ENCODE results near the gene CYP4F12.
A peak's percentile ranks its signal among the peaks of the same experiment; 100 is the strongest.

The CYP4F12 gene, protein sequence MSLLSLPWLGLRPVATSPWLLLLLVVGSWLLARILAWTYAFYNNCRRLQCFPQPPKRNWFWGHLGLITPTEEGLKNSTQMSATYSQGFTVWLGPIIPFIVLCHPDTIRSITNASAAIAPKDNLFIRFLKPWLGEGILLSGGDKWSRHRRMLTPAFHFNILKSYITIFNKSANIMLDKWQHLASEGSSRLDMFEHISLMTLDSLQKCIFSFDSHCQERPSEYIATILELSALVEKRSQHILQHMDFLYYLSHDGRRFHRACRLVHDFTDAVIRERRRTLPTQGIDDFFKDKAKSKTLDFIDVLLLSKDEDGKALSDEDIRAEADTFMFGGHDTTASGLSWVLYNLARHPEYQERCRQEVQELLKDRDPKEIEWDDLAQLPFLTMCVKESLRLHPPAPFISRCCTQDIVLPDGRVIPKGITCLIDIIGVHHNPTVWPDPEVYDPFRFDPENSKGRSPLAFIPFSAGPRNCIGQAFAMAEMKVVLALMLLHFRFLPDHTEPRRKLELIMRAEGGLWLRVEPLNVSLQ

DNA sequence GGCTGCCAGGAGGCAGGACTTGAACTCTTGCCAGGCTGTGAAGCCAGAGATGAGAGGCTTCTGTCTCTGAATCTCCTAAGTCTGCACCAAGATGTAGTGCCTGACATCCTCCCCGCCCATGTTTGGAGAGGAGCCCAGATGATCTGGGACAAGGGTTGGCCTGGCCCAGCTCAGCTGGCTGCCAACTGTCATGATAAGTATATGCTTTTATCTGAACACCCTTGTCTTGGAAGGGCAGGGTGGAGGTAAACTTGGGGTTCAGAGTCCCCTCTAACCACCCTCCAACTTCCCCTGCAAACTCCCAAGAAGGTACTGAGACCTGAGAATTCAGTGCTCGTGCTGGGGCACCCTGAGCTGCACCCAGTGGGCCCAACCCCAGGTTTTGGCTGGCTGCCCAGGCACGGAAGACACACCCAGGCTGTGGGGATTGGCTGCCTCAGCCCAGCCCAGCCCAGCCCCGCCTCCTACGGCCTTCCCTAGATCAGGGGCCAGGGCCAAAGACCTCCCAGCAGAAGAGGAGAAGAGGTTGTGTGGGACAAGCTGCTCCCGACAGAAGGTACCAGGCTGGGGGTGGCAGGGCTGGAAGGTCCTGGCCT, at the start of gene CYP4F12:
TSS of gene CYP4F12 (plus strand) at position 508 of the 596 bp plus-strand sequence. CDS start 443 bp downstream, outside the sequence.
- no peak for DNase-seq

DNA sequence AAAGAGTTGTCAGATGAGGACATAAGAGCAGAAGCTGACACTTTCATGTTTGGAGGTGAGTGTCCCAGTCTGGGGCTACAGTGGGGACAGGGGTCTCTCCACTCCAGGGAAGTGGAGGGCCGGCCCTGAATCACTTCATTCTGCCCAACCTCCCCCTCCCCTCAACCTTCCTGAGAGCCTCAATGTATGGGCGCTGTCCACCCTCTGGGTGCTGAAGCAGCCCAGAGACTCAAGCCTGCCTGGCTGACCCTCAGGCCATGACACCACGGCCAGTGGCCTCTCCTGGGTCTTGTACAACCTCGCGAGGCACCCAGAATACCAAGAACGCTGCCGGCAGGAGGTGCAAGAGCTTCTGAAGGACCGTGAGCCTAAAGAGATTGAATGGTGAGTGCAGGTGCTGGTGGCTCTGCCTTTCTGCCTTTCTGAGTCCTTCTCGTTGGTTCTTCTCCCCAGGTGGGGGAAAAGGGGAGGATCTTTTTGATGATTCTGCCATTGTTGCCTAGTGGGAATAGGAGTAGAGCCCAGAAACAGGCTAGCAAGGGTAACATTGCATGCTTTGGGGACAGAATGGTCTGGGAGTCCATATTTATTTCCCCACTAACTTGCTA, 49.1 kb upstream of the CYP4F12 start:
- no peak for DNase-seq

DNA sequence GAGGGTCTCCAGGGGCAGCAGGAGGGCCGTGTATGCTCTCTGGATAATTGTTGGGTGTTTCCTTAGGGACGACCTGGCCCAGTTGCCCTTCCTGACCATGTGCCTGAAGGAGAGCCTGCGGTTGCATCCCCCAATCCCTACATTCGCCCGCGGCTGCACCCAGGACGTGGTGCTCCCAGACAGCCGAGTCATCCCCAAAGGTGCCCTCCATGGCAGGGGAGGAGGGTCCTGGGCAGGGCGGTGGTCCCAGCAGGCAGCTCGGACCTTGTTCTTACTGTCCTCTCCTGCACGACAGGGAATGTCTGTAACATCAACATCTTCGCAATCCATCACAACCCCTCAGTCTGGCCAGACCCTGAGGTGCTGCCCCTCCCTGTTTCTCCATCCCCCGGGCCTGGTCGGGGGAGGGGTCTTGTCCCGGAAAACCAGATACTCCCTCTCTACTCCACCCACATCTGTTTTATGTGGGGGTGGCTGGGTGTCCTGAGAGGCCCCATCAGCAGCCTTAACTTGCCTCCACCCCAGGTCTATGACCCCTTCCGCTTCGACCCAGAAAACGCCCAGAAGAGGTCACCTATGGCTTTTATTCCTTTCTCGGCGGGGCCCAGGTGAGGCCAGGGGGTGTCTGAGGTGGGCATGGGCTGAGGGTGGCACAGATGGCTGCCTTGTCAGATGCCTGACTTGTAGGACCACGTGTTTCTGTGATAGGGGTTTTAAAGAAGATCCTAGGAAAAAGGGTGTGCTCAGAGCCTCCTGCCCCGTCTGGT, 44.5 kb upstream of the CYP4F12 start:
- no peak for DNase-seq

DNA sequence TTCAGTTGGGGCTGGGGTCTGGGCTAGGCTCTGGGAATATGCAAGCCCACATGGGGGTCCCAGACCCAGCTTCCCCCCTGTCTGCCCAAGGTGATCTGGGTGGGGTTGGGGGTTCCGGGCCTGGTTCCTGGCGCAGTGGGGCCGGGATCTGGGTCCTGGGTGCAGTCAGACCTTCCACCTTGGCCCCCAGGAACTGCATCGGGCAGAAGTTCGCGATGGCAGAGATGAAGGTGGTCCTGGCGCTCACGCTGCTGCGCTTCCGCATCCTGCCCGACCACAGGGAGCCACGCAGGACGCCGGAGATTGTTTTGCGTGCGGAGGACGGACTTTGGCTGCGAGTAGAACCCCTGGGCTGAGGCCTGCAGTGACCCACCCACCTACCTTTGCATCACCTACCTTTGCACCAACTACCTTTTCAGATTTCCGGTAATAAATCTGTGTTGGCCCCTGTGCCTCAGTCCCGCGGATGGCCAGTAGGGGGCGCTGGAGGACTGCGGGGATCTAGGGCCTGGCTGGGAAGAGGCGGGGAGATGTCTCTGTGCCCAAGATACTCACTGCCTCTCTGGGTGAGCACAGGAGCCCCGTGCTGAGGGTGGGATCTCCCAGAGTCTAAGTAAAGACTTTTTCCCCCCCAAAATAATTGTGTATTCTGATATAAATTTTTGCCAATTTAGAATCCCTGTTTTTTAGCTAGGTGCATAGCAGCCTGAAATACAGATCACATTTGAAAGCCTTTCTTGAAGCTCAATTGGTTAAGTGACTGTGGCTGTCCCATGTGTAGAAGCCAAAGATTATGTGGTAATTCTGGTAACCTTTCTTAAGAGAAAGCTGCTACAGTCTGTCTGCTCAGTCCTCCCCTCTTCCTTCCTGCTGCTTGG, 43.6 kb upstream of the CYP4F12 start:
- peak; percentile 76 for DNase-seq

DNA sequence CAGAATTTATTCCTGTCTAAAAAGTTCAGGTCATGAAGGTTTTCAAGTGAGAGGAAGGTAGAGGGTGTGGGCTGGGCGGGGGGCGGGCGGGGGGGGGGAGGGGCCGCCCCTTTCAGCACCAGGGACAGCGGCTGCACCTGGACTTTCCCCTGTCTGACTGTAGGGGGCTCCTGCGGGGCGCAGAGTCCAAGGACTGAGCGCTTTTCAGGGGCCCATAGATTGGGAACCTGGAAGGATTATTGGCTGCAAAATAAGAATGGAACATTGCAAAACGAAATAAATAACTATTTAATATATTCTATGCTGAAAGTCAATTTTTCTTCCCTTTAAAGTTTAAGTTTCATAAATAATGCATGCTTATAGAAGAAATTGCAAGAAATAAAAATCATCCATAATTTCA, 41.1 kb upstream of the CYP4F12 start:
- DNase-seq = no peak

DNA sequence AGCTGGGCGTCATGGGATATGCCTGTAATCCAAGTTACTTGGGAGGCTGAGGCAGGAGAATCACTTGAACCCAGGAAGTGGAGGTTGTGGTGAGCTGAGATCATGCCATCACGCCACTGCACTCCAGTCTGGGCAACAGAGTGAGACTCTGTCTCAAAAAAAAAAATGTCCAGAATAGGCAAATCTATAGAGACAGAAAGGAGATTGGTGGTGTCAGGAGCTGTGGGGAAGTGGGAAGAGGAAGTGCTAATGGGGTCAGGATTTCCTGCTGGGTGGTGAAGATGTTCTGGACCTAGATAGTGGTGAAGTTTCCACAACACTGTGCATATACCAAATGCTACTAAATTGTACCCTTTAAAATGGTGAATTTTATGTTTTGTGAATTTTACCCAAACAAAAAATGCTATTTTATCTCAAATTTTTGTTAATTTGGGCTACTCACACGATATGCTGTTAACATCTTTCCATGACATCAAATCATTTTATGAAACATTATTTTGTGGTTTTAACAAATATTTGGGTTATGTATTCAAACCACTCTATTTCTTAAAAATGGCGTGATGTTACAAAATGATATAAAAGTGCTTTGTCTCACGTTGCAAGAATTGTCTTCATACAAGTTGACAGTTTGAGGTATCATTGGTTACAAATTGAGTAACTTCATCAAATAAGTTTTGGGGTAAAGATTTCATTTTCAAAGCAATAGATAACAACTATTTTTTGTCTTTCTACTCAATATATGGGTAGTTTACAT, 39.6 kb upstream of the CYP4F12 start:
- DNase-seq = no peak

DNA sequence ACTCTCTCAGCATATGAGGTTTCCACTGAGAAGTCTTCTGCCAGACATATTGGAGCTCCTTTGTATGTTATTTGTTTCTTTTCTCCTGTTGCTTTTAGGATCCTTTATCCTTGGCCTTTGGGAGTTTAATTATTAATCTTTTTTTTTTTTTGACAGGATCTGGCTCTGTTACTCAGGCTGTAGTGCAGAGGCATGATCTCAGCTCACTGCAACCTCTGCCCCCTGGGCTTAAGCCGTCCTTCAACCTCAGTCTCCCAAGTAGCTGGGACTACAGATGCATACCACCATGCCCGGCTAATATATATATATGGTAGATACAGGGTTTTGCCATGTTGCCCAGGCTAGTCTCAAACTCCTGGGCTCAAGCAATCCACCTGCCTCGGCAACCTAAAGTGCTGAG, 38.8 kb upstream of the CYP4F12 start:
- no peak for DNase-seq

DNA sequence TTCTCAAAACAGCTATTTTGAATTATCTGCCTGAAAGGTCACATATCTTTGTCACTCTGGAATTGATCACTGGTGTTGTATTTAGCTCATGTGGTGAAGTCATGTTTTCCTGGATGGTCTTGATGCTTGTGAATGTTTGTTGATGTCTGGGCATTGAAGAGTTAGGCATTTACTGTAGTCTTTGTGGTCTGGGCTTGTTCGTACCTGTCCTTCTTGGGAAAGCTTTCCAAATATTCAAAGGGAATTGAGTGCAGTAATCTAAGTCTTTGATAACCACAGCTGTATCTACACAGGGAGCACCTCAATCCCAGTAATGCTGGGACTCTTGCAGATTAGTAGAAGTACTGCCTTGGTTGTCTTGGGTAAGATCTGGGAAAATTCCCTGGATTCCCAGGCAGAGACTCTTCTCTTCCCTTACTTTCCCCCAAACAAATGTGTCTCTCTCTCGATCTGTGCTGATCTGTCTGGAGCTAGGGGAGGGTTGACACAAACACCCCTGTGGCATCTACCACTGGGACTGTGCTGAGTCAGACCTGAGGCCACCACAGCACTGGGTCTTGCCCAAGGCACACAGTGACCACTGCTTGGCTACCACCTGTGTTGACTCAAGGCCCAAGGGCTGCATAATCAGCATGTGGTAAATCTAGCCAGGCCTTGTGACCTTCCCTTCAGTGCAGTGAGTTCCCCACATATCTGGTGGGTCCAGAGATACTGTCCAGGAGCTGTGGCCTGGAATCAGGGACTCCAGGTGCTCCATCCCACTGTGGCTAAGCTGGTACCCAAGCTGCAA, 37.7 kb upstream of the CYP4F12 start:
- DNase-seq = no peak

DNA sequence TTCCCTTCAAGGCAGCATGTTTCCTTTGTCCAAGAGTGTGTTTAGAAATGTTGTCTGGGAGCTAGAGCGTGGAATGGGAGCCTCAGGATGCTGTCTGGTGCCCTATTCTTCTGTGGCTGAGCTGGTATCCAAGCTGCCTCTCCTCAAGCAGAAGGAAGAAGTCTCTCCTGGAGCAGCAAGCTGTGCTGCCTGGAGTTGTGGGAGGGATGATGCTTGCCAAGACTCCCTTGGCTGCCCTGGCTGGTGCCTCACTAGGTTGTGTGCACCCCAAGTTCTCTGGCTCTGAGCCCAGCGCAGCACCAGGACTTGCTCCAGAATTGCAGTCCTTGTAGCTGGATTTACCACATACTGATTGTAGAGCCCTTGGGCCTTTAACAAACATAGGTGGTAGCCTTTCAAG, 36.9 kb upstream of the CYP4F12 start:
- DNase-seq = no peak

DNA sequence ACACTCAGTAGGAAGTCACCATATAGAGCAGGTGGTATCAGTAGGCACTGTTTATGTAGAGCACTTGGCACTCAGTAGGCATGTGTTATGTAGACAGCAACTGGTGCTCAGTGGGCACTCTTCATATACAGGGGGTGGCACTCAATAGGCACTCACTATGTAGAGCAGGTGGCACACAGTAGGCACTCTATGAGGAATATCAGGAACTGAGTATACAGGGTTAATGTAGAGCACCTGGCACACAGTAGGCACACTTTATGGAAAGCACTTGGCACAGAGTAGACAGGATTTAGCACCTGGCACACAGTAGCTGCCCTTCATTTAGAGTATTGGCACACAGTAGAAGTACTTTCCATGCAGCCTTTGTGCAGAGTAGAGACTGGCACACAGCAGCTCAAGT, 33.3 kb upstream of the CYP4F12 start:
- no peak for DNase-seq

DNA sequence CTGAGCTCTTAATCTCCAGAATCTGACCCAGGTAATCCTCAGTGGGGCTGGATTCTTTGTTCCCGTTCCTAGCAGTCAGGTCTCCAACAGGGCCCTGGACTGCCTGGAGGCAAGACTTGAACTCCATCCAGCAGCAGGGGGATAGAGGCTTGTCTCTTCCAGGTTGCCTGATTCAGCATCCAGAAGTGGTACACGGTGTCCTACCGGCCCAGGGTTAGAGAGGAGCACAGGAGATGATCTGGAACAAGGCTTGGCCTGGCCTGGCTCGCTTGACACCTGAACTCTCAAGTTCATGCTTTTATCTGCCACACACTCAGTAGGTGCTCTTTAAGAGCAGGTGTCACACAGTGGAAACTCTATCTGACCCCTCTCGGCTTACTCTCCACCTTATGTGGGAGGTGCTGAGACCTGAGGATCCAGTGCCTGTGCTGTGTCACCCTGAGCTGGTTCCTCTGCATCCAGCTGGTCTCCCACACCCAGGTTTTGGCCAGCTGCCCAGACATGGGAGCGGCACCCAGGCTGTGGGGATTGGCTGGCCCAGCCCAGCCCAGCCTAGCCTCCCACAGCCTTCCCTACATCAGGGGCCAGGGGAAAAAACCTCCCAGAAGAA, 32.5 kb upstream of the CYP4F12 start, which contains the start of gene CYP4F3:
TSS of gene CYP4F3 (plus strand) at position 604 of the 610 bp plus-strand sequence. CDS start 519 bp downstream, outside the sequence.
- DNase-seq = peak; percentile 37

DNA sequence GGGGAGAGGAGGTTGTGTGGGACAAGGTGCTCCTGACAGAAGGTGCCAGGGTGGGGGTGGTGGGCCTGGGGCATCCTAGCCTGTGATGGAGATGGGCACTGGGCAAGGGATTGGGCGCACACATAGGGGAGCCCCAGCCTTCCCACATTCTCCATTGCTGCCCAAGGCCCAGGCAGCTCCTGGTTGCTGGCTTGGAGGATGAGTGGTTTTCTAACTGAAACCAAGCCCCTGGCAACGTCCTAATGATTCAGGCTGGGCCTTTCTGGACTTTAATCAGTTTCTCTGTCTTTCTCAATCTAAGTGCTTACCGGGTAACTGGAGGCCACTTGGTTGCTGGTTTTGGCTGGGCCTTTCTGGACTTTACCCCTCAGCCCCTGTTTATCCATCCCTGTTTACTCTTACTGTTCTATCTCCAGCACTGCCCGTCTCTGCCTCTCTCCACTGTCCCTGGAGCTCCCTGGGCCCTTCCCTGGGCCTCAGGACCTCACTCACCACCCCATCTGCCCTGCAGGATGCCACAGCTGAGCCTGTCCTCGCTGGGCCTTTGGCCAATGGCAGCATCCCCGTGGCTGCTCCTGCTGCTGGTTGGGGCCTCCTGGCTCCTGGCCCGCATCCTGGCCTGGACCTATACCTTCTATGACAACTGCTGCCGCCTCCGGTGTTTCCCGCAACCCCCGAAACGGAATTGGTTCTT, 31.8 kb upstream of the CYP4F12 start:
- DNase-seq = no peak

DNA sequence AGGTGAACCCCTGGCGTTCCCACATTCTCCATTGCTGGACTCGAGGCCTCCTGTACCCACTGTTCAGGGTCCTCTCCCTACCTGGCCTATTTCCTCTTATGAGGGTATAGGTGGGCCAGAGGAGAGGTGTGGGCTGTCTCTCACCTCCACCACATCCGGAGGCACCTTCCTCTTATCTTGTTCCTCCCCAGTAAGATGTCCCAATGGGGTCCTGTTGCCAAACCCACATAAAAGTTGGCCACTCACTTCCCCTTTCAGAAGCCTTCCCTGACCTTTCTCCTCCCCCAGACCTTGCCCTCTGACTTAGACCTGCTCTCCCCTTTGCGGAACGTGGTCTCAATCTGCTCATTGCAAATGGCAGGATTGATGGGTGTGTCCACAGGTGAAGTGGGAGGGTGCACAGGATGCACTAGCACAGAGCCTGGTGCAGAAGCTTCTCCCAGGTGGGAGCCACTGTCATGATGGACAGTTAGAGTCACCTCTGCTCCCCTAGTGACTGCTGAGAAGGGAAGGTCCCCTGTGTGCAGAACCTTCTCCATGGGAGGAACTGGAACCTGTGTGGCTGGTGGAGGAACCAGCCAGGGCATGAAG, 30.9 kb upstream of the CYP4F12 start:
- DNase-seq = no peak

DNA sequence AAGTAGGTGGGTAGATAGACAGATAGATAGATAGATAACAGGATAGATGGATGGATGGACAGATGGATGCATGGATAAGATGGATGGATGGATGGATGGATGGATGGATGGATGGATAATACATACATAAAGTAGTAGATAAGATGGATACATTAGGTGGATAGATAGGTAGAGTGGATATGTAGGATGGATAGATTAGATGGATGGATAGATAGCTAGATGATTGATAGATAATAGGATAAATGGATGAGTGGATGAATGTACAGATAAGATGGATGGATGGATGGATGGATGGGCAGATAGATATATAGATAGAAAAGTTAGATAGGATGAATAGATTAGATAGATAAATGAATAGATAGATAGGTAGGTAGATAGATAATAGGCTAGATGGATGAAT, 30.1 kb upstream of the CYP4F12 start:
- no peak for DNase-seq

DNA sequence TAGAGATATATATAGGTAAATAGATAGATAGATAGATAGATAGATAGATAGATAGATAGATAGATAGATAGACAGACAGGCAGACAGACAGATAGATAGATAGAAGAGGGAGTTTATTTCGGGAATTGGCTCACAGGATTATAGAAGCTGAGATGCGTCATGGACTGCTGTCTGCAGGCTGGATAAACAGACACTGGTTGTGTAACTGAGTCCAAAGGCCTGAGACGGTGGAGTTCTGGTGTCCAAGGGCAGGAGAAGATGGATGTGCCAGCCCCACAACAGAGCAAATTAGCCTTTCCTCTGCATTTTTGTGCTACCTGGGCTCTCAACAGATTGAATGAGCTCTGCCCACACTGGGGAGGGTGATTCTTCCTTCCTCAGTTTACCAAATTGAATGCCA, 29.5 kb upstream of the CYP4F12 start:
- DNase-seq = no peak

DNA sequence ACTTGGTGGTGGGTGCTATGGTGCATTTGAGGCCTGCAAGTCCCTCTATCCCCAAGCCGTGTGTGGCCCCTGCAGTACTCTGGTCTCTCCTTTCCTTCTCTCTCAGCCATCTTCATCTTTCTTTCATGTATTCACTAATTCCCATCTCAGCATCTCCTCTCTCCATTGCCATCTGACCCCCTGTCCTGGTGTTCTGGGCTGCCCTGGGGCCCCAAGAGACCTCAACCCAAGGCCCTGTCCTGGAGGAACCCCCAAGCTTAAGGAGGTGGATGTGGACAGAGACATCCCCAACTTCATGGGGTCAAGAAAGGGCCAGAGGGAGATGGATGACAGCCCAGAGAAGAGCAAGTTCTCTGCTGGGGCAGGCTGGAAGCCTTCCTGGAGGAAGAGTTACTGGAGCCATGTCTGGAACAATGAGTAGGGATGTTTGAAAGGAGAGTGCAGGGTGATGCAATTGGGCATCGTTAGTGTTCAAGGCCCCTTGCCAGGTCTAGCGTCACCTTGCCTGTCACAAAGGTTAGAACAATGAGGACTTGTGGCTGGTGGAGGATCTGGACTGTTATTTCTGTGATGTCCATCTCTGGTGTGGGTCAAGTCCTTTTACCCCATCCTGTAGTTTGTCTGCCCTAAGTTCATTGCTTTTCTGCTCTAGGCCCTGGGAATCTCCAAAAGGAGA, 28.7 kb upstream of the CYP4F12 start:
- no peak for DNase-seq

DNA sequence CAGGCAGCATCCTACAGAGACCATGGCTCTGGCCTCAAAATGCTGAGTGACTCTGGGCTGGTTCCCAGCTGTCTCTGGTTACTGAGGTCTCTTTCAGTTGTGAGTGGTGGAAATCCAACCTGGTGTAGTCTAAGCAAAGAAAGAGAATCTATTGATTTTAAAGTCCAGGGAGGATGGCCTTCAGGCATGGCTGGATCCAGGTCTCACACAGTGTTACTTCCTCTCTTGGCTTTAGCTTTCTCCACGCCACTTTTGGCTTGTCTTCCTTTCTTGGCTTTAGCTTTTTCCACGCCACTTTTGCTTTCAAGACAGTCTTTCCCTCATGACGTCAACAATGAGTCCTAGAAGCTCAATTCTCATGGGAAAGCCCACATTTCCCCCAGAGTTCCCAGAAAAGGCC, 28.1 kb upstream of the CYP4F12 start:
- DNase-seq = no peak

DNA sequence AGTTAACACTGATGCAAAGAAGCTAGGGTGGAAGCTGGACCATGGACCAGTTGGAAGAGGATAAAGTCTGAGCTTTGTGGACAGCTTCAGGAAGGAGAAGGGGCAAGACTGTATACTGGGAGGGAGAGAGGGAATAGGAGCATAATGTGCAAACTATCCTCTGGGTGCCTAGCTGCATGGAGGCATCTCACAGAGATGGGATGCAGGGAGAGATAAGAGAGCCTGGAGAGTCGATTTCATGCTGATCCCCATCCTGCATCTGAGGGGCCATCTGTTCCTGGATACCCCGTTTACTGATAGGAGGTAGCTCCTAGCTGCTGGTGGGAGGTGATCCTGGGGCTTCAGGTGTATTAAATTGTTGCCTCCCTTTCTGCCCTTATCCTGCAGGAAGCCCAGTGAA, 23.4 kb upstream of the CYP4F12 start:
- no peak for DNase-seq
